Hematopoietic multipotent progenitor cell treated with erythropoietin and hydrocortisone succinate and interleukin-3 and kit ligand, for 17 days (in vitro differentiated cells): ENCODE data around the gene EFCAB3.
"Not testable (repeated sequence)": the region's sequence is repeated elsewhere in the genome, so short reads cannot be mapped to it uniquely, and the experiment has no call there.

Experiments used
- DNase-seq: peaks from one replicate; pipeline ENCODE4 v3.0.0-alpha.2; 2015; ENCODE audit warnings: low spot score

EFCAB3 gene

DNA sequence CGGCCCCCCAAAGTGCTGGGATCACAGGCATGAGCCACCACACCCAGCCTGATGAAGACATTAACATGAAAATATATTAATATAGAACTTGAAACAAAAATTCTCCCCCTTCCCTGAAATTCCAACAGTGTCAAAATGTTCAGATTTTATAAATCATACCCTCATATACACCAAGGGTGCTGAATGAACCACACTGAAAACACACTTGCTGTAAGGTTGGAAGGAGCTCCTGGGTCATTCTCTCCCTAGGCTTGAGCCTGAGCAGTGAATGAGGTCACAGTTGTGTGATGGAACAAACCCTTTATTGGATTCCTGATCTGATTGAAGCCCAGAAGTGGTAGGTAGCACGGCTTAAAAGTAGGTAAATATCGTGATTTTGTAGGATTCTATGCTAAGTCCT is at the start of gene EFCAB3:
Gene EFCAB3 (plus strand): TSS at position 301 of the 400 bp plus-strand sequence. CDS start 2,427 bp downstream, outside the sequence.
- no peak for DNase-seq

DNA sequence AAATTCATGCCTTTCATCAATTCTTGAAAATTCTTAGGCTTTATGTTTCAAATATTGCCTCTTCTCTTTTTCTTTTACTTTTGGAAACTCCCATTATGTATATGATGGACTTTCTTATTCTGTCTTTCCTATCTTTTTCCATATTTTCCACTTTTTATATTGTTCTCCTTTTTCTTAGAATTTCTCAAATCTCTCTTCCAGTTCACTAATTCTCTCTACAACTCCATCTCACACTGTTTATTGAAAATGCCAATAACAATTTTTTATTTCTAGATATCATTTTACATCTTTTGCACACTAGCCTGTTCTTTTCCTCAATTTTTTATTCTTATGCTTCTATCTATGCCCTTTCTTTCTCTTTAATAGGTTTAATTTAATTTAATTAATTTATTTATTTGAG is 43.8 kb upstream of the EFCAB3 start:
- DNase-seq: no peak

GRCh38 chr17:62343764-62344270 is 36.5 kb upstream of the EFCAB3 start:
- DNase-seq: no peak

DNA sequence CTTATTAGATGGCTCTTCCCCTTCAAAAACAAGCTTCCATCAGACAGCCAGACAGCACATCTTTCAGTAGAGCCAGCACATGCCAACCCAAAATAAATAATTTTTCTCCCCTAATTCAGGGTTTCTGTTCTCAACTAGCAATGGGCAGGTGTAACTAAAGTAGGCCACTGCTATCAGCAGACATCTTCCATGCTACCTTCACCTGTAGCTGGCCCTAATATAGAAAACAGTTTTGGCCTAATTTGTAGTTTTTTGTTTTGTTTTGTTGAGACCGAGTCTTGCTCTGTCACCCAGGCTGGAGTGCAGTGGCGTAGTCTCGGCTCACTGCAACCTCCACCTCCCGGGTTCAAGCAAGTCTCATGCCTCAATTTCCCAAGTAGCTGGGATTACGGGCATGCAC is 29.2 kb upstream of the EFCAB3 start:
- no peak for DNase-seq

GRCh38 chr17:62366191-62366590 is 14.2 kb upstream of the EFCAB3 start:
- no peak for DNase-seq

DNA sequence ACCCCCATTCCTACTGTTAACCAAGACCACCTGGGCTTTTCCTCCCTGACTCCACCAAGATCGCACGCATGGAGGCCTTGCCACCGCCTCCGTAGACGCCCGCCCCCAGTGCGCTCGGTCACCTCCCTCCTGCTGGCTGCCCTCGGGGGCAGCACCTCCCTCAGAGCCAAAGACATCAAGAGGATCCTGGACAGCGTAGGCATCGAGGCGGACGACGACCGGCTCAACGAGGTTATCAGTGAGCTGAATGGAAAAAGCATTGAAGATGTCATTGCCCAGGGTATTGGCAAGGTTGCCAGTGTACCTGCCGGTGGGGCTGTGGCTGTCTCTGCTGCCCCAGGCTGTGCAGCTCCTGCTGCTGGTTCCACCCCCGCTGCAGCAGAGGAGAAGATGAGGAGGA is 1.2 kb downstream of the EFCAB3 start:
- DNase-seq: no peak

DNA sequence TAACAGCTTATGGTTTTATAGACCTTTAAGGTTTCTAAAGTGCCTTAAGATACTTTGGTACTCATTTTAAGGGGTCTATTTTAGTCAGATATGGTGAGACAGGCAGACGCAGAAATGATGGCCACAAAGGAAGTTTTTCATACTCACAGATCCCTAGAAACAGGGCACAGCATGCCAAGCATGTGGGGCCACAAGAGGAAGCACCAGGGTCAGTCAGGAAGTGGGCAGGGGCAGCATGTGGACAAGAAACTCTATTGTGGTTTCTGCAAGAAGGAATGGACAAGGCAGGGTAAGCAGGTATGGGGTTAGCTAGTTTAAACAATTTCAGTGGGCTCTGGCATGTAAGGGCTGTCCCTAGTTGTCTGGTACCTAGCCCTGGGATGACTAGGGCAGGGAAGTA is 8.5 kb downstream of the EFCAB3 start:
- no peak for DNase-seq

GRCh38 chr17:62392908-62393307 is 12.6 kb downstream of the EFCAB3 start:
- DNase-seq: no peak

- no peak for DNase-seq
These were observed 18.5 kb downstream of the EFCAB3 start for GRCh38 chr17:62398891-62399290.

DNA sequence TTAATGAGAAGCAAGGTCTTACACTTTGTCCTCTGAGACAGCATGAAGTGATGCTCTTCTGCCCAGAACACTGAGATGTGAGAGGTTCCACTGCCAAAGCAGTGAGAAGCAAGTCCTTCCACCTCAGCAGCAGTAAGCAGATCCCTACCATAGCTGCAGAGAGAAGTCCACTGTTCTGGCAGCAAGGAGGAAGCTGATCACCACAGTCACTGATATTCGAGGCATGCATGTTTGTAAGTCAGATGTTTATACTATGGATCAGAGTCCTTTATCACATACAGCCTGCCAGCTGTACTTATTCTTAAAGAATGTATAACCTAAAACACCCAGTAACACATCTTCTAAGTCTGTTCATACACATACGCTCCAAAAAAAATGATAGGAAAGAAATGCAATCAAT is 25.1 kb downstream of the EFCAB3 start:
- DNase-seq: no peak

DNA sequence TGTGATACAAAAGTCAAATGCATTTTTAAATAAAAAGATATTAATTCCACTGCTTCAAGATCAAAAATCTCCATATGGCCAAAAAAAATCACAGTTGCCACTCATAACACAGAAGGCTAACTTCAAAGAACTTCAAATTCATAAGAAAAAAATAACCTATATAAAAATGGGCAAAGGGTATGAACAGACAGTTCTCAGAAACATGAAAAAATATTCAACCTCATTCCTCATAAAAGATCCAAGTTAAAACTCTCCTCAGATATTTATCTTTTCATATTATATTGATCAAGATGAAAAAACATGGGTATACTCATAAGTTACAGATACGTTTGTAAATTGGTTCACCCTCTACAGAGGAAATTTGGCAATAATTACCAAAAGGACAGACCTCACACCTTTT is 32.7 kb downstream of the EFCAB3 start:
- not testable (repeated sequence) for DNase-seq

DNA sequence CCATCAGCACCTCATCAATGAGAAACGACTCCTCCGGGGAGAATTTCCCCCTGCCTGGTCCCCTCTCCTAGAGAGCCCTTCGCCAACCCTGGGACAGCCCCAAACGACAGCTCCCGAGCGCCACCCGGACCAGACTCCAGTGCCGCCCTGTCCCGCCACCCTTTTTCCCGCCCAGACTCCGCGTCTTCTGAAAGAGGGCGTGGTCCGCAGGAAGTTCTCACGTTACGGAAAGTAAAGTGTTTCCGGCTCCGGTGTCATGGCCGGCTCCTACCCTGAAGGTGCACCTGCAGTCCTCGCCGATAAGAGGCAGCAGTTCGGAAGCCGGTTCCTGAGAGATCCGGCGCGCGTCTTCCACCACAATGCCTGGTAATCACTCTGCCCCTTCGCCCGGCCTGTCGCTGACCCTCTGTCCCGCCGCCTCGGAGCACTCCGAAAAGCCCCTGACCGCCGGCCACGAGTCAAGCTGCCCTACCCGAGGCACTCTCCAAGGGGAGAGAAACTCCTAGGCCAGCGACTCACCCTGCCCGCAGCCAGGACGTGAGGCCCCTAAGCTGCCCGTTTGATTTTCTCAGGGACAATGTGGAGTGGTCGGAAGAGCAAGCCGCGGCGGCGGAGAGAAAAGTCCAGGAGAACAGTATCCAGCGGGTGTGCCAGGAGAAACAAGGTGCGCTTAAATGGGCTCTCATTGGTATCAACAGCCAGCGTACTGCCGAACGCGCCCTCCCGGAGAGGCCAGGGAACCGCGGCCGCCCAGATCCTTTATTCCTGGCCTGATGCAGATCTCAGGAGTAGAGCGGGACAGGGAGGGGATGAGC is 43.5 kb downstream of the EFCAB3 start, which contains the start of gene METTL2A:
Gene METTL2A (plus strand): TSS at position 251 of the 815 bp plus-strand sequence. CDS start 6 bp downstream, at position 257.
- peak; percentile 79 for DNase-seq

GRCh38 chr17:62426214-62426613 is 45.9 kb downstream of the EFCAB3 start:
- not testable (repeated sequence) for DNase-seq

DNA sequence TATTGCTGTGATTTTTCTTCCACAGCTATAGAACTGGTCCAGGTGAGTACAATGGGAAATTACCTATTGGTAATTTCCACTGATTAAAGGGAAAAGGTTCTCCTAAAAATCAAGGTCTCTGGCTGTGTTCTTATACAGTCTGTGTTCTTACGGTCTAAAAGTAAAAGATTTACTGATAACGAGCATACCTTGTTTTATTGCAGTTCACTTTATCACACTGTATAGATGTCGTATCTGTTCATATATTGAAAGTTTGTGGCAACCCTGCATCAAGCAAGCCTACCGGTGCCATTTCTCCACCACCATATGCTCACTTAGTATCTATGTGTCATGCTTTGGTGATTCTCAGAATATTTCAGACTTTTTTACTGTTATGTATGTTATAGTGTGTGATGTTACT is 54.9 kb downstream of the EFCAB3 start:
- DNase-seq: not testable (repeated sequence)

DNA sequence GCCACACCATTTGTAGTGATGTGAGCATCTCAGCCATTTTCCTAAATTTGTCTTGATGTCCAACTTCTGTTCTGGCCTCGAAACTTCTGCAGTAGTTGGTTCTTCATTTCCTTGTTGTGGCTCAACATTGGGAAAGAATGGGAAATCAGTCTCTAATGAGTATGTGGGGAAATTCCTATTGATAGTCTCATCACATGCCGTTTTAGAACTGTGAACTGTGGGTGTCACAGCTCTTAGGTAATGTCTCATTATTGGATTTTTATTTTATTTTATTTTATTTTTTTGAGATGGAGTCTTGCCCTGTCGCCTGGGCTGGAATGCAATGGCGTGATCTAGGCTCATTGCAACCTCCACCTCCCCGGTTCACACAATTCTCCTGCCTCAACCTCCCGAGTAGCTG is 60.8 kb downstream of the EFCAB3 start:
- not testable (repeated sequence) for DNase-seq

- no peak for DNase-seq
These were observed 63.7 kb downstream of the EFCAB3 start for GRCh38 chr17:62444063-62444462.

DNA sequence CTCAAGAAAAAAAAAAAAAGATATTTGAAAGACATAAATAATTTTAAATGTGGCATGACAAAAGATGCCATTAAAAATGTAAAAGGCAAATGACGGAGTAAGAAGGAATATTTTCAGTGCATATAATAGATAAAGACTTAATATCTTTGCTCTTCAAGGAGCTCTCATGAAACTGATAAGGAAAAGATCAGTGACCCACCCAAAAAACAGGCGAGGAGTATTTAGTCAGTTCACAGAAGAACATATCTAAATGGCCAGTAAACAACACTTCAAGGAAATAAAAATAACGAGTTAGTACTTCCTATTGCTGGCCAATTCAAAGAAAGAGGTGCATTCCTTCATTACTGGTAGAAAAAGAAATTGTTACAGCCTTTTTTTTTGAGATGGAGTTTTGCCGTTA is 65.4 kb downstream of the EFCAB3 start:
- peak; percentile 35 for DNase-seq

DNA sequence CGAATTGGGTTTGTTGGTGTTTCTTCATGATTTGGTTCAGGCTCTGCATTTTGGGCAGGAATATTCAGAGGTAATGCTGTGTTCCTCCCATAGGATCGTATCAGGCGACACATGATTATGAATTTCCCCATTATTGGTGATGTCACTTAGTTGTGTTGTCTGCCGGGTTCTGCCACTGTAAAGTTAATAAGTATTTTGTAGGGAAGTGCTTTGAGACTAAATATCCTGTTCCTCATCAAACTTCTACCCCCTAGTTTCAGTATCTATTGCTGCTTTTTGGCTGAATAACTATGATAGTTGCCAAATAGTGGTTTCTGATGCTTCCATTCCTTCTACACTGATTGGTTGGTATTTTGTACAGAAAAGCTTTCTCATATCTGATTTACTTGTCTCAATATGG is 71.8 kb downstream of the EFCAB3 start:
- DNase-seq: not testable (repeated sequence)

DNA sequence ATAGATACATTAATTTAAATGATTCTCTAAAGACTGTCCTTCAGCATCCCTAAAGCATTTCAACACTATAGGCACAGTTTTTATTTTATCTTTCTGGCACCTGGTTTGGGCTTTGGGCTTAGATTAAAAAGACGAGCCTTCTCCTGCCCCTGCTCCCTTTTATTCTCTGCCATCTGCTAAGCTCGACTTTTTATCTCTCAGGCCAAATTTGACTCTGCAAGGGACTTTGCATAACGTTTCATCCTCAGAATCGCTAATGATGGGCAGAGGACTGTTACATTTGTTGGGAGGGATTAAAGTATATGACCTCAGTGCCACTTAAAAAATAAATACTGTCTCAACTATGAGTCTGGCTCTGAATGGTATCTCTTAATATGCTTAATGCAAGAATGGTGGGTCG is 72.7 kb downstream of the EFCAB3 start:
- DNase-seq: not testable (repeated sequence)

DNA sequence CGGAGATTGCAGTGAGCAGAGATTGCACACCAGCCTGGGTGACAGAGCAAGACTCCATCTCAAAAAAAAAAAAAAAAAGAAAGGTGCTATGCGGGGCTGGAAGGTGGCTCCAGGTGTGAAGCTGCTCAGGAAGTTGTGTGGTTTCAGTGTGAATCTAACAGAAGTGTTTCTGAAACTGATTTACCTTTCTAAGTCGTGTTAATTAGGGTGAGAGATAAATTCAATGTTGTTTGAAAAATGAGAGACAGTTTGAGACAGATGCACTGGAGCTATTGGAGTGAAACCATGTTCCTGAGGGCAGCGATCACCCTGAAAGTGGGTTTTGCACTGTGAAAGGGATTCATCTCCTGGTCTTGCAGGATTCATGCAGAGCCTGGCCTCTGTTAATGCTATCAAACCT is 73.3 kb downstream of the EFCAB3 start:
- not testable (repeated sequence) for DNase-seq

DNA sequence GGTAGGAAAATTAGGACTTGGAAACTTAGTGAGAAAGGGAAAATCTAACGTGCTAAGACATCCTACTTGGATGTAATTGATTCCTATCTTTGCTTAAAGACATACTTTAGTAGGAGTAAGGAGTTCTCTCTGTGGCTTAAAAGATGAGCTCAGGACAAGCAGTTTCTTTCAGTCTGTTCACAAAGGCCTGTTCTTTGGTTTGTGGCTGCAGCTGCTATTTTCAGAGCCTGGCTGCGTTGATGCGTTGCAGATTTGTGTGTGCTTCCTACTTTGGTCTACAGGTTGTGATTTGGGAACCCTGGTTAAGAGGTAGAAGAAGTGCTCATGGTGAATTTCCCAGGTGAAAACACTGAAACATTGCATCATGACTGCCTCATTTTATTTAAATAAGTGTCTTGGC is 73.8 kb downstream of the EFCAB3 start:
- DNase-seq: not testable (repeated sequence)

- DNase-seq: no peak
These were observed 75.7 kb downstream of the EFCAB3 start for GRCh38 chr17:62456016-62456415.

GRCh38 chr17:62458483-62458882 is 78.1 kb downstream of the EFCAB3 start:
- not testable (repeated sequence) for DNase-seq

DNA sequence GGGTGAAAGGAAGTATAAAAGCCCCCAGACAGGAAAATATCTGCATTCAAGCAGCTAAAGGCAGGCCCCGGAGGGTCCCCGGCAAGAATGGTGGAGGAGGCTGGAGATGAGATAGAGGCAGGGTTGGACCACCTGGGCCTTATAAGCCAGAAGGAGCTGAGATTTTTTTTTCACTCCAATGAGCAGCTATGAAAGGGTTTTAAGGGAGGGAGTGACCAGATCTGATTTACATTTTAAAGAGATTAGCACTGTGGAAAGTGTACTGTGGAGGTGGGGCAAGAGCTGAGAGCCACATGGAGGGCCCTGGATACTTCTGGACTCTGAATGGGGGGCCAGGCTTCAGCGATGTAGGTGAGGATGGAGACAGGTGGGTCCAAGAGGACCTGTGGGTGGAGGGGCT is 84.1 kb downstream of the EFCAB3 start:
- not testable (repeated sequence) for DNase-seq
